GM23338 (cell line): Measurements from ENCODE around the gene PROZ. TPM values are rescaled to one million over a fixed set of nuclear protein-coding genes. Genes with fewer than 3 reads are reported as not detected.
"Not testable (repeated sequence)": the region's sequence is repeated elsewhere in the genome, so short reads cannot be mapped to it uniquely, and the experiment has no call there.

Experiments
- ATAC-seq: fragments of 200-7000 bp; cut with Tn5 transposase; 3 replicates; pipeline ENCODE4 v1.9.1; 2020
- DNase-seq: peaks from one replicate; pipeline ENCODE4 v3.0.0-alpha.2; 2015; ENCODE audit warnings: low spot score
- H2AFZ ChIP-seq: fragments of 200-600 bp; sonication (generic); 2 replicates; pipeline ENCODE4 v1.8.0; 2016; ENCODE audit warnings: antibody characterized with exemption, mild to moderate bottlenecking, moderate library complexity
- H3F3A ChIP-seq: fragments of 200-600 bp; sonication (generic); replicated peaks from 2 replicates; pipeline ENCODE4 v1.8.0; 2017; ENCODE audit warnings: antibody characterized with exemption, mixed run types, low read depth
- H3K27ac ChIP-seq: fragments of 200-600 bp; sonication (generic); 2 replicates; pipeline ENCODE4 v1.6.1; 2016; ENCODE audit warnings: low read depth
- H3K27me3 ChIP-seq: fragments of 200-600 bp; sonication (generic); 2 replicates; pipeline ENCODE4 v1.8.0; 2016; ENCODE audit warnings: mild to moderate bottlenecking, mixed run types, moderate library complexity; ENCODE audit not compliant: insufficient read depth
- H3K36me3 ChIP-seq: fragments of 200-600 bp; sonication (generic); 2 replicates; pipeline ENCODE4 v1.8.0; 2016; ENCODE audit warnings: mild to moderate bottlenecking; ENCODE audit not compliant: insufficient read depth
- H3K4me1 ChIP-seq: fragments of 200-600 bp; sonication (generic); 2 replicates; pipeline ENCODE4 v1.8.0; 2016; ENCODE audit warnings: mild to moderate bottlenecking, moderate library complexity; ENCODE audit not compliant: insufficient read depth
- H3K4me2 ChIP-seq: fragments of 200-600 bp; sonication (generic); 2 replicates; pipeline ENCODE4 v1.7.1; 2017; ENCODE audit warnings: mixed run types
- H3K4me3 ChIP-seq: fragments of 200-600 bp; sonication (generic); 2 replicates; pipeline ENCODE4 v1.6.1; 2016; ENCODE audit warnings: mixed run types
- H3K79me2 ChIP-seq: fragments of 200-600 bp; sonication (generic); replicated peaks from 2 replicates; pipeline ENCODE4 v1.8.0; 2017; ENCODE audit warnings: mild to moderate bottlenecking; ENCODE audit not compliant: insufficient read depth
- H3K9me2 ChIP-seq: fragments of 200-600 bp; sonication (generic); 2 replicates; pipeline ENCODE4 v1.8.0; 2017; ENCODE audit not compliant: insufficient read depth
- H4K20me1 ChIP-seq: fragments of 200-600 bp; sonication (generic); replicated peaks from 2 replicates; pipeline ENCODE4 v1.8.0; 2017; ENCODE audit warnings: mild to moderate bottlenecking; ENCODE audit not compliant: insufficient read depth
- H3K27ac Mint-ChIP-seq: 2 replicates; pipeline ENCODE4 v1.8.0; 2020; ENCODE audit warnings: inconsistent platforms, mild to moderate bottlenecking, moderate library complexity, mixed read lengths
- H3K27me3 Mint-ChIP-seq: 3 replicates; pipeline ENCODE4 v1.8.0; 2022; ENCODE audit warnings: low read depth, mild to moderate bottlenecking, moderate library complexity, mixed read lengths, inconsistent platforms; ENCODE audit not compliant: insufficient read depth, poor library complexity
- H3K36me3 Mint-ChIP-seq: 3 replicates; pipeline ENCODE4 v1.8.0; 2021; ENCODE audit warnings: low read depth, mild to moderate bottlenecking, inconsistent platforms, moderate library complexity, mixed read lengths
- H3K4me1 Mint-ChIP-seq: 3 replicates; pipeline ENCODE4 v1.8.0; 2020; ENCODE audit warnings: mild to moderate bottlenecking, inconsistent platforms, mixed read lengths
- H3K4me3 Mint-ChIP-seq: 3 replicates; pipeline ENCODE4 v1.8.0; 2021; ENCODE audit warnings: moderate library complexity, mild to moderate bottlenecking, inconsistent platforms, mixed read lengths
- H3K9me3 Mint-ChIP-seq: 3 replicates; pipeline ENCODE4 v1.8.0; 2020; ENCODE audit warnings: moderate library complexity, mild to moderate bottlenecking, inconsistent platforms, mixed read lengths
- CREB1 ChIP-seq: fragments of 250-450 bp; sonication (Bioruptor Pico); IDR thresholded peaks from 2 replicates; pipeline ENCODE4 v1.5.0; 2020; ENCODE audit warnings: low read depth, mild to moderate bottlenecking, moderate library complexity
- CTCF ChIP-seq, 2 experiments: fragments of 200-600 bp in 1 of 2; sonication (generic) in 1 of 2; conservative IDR thresholded peaks; 2 replicates each; pipeline versions ENCODE4 v1.5.1 to v1.6.1; 2016 to 2017; ENCODE audit warnings: antibody characterized with exemption in 2 of 2, low read depth in 2 of 2, mild to moderate bottlenecking in 2 of 2, moderate library complexity in 1 of 2
- JUNB ChIP-seq: IDR thresholded peaks from one replicate; pipeline ENCODE4 v1.6.1; 2016; ENCODE audit warnings: antibody characterized with exemption; ENCODE audit not compliant: unreplicated experiment
- NANOG ChIP-seq: IDR thresholded peaks from 2 replicates; pipeline ENCODE4 v1.6.1; 2016; ENCODE audit warnings: antibody characterized with exemption, borderline replicate concordance
- POLR2AphosphoS5 ChIP-seq: IDR thresholded peaks from 2 replicates; pipeline ENCODE4 v1.6.1; 2016; ENCODE audit warnings: antibody characterized with exemption, low read depth
- REST ChIP-seq: IDR thresholded peaks from one replicate; pipeline ENCODE4 v1.6.1; 2018; ENCODE audit warnings: antibody characterized with exemption; ENCODE audit not compliant: unreplicated experiment
- ZNF114 ChIP-seq: fragments of 250-450 bp; sonication (Bioruptor Pico); IDR thresholded peaks from 2 replicates; pipeline ENCODE4 v1.5.0; 2020; ENCODE audit warnings: mild to moderate bottlenecking, moderate library complexity
- ZNF331 ChIP-seq: fragments of 250-450 bp; sonication (Bioruptor Pico); IDR thresholded peaks from 2 replicates; pipeline ENCODE4 v1.5.0; 2020; ENCODE audit warnings: low read depth, mild to moderate bottlenecking, moderate library complexity
- polyA plus RNA-seq: library from polyadenylated mRNA; unstranded; fragments of >200 nt; fragmentation: Nextera tagmentation; extraction: Ambion mirVana; gene quantifications from 2 replicates; pipeline ENCODE4 v1.2.1, GENCODE V29; 2016
- total RNA-seq: library from RNA; depleted of rRNA; stranded (reverse); fragments of >200 nt; shearing (Covaris generic); gene quantifications from 2 replicates; pipeline ENCODE4 v1.2.3, GENCODE V29; 2014

PROZ gene
- total and polyA plus RNA-seq, 2 experiments from 2014 or later = 0.53 TPM; not detected in 1

- DNase-seq = no peak
- peaks cover 10% of the 10 kb centered on the region for H3K27me3 Mint-ChIP-seq
- H3K9me2 ChIP-seq = no peaks in the 10 kb centered on the region
- H3K27ac Mint-ChIP-seq = no peak overlapping the region
- H3K27ac ChIP-seq = no peak overlapping the region
- no peaks in the 10 kb centered on the region for H3F3A ChIP-seq
- H2AFZ ChIP-seq = peak overlapping the region; percentile 72; the same call in 1 of the 2 replicates
- TF ChIP-seq CTCF (conservative IDR thresholded peaks at IDR 0.05; ENCODE audit: low read depth in 2 of 2) (no peak), ZNF331 (CRISPR knock-in tag) (no peak)
- H4K20me1 ChIP-seq = no peaks in the 10 kb centered on the region
- H3K4me3 Mint-ChIP-seq = no peak overlapping the region; the same call in 2 of the 3 replicates
- no peak; the same call in 2 of the 3 replicates for ATAC-seq
- peaks cover 35% of the 10 kb centered on the region for H3K4me1 Mint-ChIP-seq
- H3K79me2 ChIP-seq = no peaks in the 10 kb centered on the region
- no peaks in the 10 kb centered on the region for H3K36me3 Mint-ChIP-seq
- H3K36me3 ChIP-seq = no peaks in the 10 kb centered on the region
- H3K27me3 ChIP-seq = no peaks in the 10 kb centered on the region
- no peaks in the 10 kb centered on the region for H3K9me3 Mint-ChIP-seq
- peaks cover 12% of the 10 kb centered on the region; the same call in 1 of the 2 replicates for H3K4me1 ChIP-seq
- H3K4me2 ChIP-seq = no peak overlapping the region
- no peak overlapping the region for H3K4me3 ChIP-seq
Observed at GRCh38 chr13:113161433-113161832, 3.0 kb downstream of the PROZ start.

- H3K9me3 Mint-ChIP-seq, H3K79me2 ChIP-seq, H3K27me3 Mint-ChIP-seq, H3K36me3 Mint-ChIP-seq, H2AFZ ChIP-seq, H3K27ac Mint-ChIP-seq, DNase-seq, H3K4me3 ChIP-seq, H3K9me2 ChIP-seq, ATAC-seq, H3K36me3 ChIP-seq, H3F3A ChIP-seq, H3K27ac ChIP-seq, H3K4me2 ChIP-seq, H3K4me3 Mint-ChIP-seq, H3K27me3 ChIP-seq, H4K20me1 ChIP-seq: not testable (repeated sequence)
- H3K4me1 ChIP-seq = peaks cover 12% of the 10 kb centered on the region; the same call in 1 of the 2 replicates
- H3K4me1 Mint-ChIP-seq = peaks cover 35% of the 10 kb centered on the region
Observed at GRCh38 chr13:113161975-113162374, 3.5 kb downstream of the PROZ start.

GRCh38 chr13:113162783-113163685 lies 4.6 kb downstream of the PROZ start:
- no peak overlapping the region for H3K4me3 Mint-ChIP-seq
- Histone ChIP-seq H3K4me1 (peaks cover 12% of the 10 kb centered on the region; the same call in 1 of the 2 replicates), H4K20me1 (no peaks in the 10 kb centered on the region), H2AFZ (no peak overlapping the region), H3K79me2 (no peaks in the 10 kb centered on the region), H3K9me2 (no peaks in the 10 kb centered on the region), H3K27me3 (no peaks in the 10 kb centered on the region), H3F3A (no peaks in the 10 kb centered on the region), H3K4me3 (no peak overlapping the region), H3K36me3 (no peaks in the 10 kb centered on the region), H3K27ac (no peak overlapping the region), H3K4me2 (no peak overlapping the region; the same call in 1 of the 2 replicates)
- DNase-seq (no peak), ATAC-seq (peak; percentile 23)
- peaks cover 30% of the 10 kb centered on the region for H3K4me1 Mint-ChIP-seq
- H3K27me3 Mint-ChIP-seq = peaks cover 10% of the 10 kb centered on the region
- peak overlapping the region; percentile 73; the same call in 1 of the 2 replicates for H3K27ac Mint-ChIP-seq
- no peaks in the 10 kb centered on the region for H3K36me3 Mint-ChIP-seq
- H3K9me3 Mint-ChIP-seq = no peaks in the 10 kb centered on the region
- TF ChIP-seq POLR2AphosphoS5 = no peak
- no peak for TF ChIP-seq CREB1 (CRISPR knock-in tag)
- no peak for TF ChIP-seq REST
- TF ChIP-seq CTCF (conservative IDR thresholded peaks at IDR 0.05; ENCODE audit: low read depth in 2 of 2) = no peak
- no peak for TF ChIP-seq ZNF114 (CRISPR knock-in tag)
- TF ChIP-seq JUNB = no peak
- TF ChIP-seq NANOG = no peak
